Neural cell (in vitro differentiated cells): ENCODE measurements around the gene KCNJ8. TPM values are rescaled to one million over a fixed set of nuclear protein-coding genes. Genes with fewer than 3 reads are reported as not detected.
"Not testable (repeated sequence)": the region's sequence is repeated elsewhere in the genome, so short reads cannot be mapped to it uniquely, and the experiment has no call there.

Source experiments
- H2AFZ ChIP-seq: fragments of 200-600, 300-800 bp; sonication (generic), shearing (Covaris generic); 2 replicates; pipeline ENCODE4 v1.6.0; 2014; ENCODE audit warnings: low read depth, mild to moderate bottlenecking, antibody characterized with exemption, low read length, moderate library complexity
- H3F3A ChIP-seq: fragments of 200-600 bp; shearing (Covaris generic); 2 replicates; pipeline ENCODE4 v1.6.1; 2016; ENCODE audit warnings: mild to moderate bottlenecking, moderate library complexity, mixed read lengths, antibody characterized with exemption, low read length; ENCODE audit not compliant: insufficient read depth, poor library complexity, severe bottlenecking
- H3K27ac ChIP-seq: fragments of 200-600, 300-800 bp; sonication (generic), shearing (Covaris generic); 2 replicates; pipeline ENCODE4 v1.5.1; 2014; ENCODE audit warnings: mild to moderate bottlenecking, low read length, moderate library complexity
- H3K27me3 ChIP-seq: fragments of 300-800, 200-600 bp; sonication (generic), shearing (Covaris generic); 2 replicates; pipeline ENCODE4 v1.6.0; 2014; ENCODE audit warnings: mild to moderate bottlenecking, low read depth, low read length, moderate library complexity; ENCODE audit not compliant: insufficient read depth
- H3K36me3 ChIP-seq: fragments of 300-800, 200-600 bp; sonication (generic), shearing (Covaris generic); 2 replicates; pipeline ENCODE4 v1.5.1; 2014; ENCODE audit warnings: mild to moderate bottlenecking, antibody characterized with exemption, low read length, moderate library complexity; ENCODE audit not compliant: insufficient read depth
- H3K4me2 ChIP-seq: fragments of 300-800, 200-600 bp; sonication (generic), shearing (Covaris generic); 2 replicates; pipeline ENCODE4 v1.6.0; 2014; ENCODE audit warnings: mild to moderate bottlenecking, low read length
- H3K4me3 ChIP-seq: fragments of 300-800, 200-600 bp; sonication (generic), shearing (Covaris generic); 2 replicates; pipeline ENCODE4 v1.5.1; 2014; ENCODE audit warnings: mild to moderate bottlenecking, low read length, moderate library complexity
- H3K79me2 ChIP-seq: fragments of 200-600 bp; shearing (Covaris generic); replicated peaks from 2 replicates; pipeline ENCODE4 v1.6.0; 2014; ENCODE audit warnings: mild to moderate bottlenecking, low read length, moderate library complexity; ENCODE audit not compliant: insufficient read depth
- H3K9ac ChIP-seq: fragments of 300-800, 200-600 bp; sonication (generic), shearing (Covaris generic); 2 replicates; pipeline ENCODE4 v1.6.1; 2016; ENCODE audit warnings: mild to moderate bottlenecking, low read length, mixed read lengths
- H3K9me2 ChIP-seq: fragments of 200-600 bp; shearing (Covaris generic); 2 replicates; pipeline ENCODE4 v1.6.1; 2016; ENCODE audit warnings: mild to moderate bottlenecking, low read length, mixed read lengths; ENCODE audit not compliant: insufficient read depth
- H3K9me3 ChIP-seq: fragments of 200-600, 300-800 bp; sonication (generic), shearing (Covaris generic); 2 replicates; pipeline ENCODE4 v1.6.1; 2016; ENCODE audit warnings: mild to moderate bottlenecking, mixed run types, low read length, moderate library complexity, mixed read lengths
- H4K20me1 ChIP-seq: fragments of 200-600 bp; shearing (Covaris generic); 2 replicates; pipeline ENCODE4 v1.6.1; 2016; ENCODE audit warnings: mild to moderate bottlenecking, mixed run types; ENCODE audit not compliant: insufficient read depth
- CTCF ChIP-seq: fragments of 450-650 bp; IDR thresholded peaks from 2 replicates; pipeline ENCODE4 v1.5.1; 2014; ENCODE audit warnings: antibody characterized with exemption, mild to moderate bottlenecking, moderate library complexity; ENCODE audit not compliant: poor library complexity, severe bottlenecking
- EP300 ChIP-seq: fragments of 450-650 bp; conservative IDR thresholded peaks from 2 replicates; pipeline ENCODE4 v1.6.1; 2014; ENCODE audit warnings: antibody characterized with exemption, mild to moderate bottlenecking, moderate library complexity; ENCODE audit not compliant: poor library complexity, severe bottlenecking
- EZH2 ChIP-seq: fragments of 200-600, 300-800 bp; shearing (Covaris generic), sonication (generic); IDR thresholded peaks from 2 replicates; pipeline ENCODE4 v1.6.1; 2014; ENCODE audit warnings: antibody characterized with exemption, low read length, borderline replicate concordance, mild to moderate bottlenecking; ENCODE audit not compliant: insufficient read depth, poor library complexity, severe bottlenecking
- REST ChIP-seq: IDR thresholded peaks from 2 replicates; pipeline ENCODE4 v1.6.1; 2012; ENCODE audit warnings: borderline replicate concordance
- SMC3 ChIP-seq: fragments of 450-650 bp; conservative IDR thresholded peaks from 2 replicates; pipeline ENCODE4 v1.6.1; 2014; ENCODE audit warnings: antibody characterized with exemption, mild to moderate bottlenecking, moderate library complexity; ENCODE audit not compliant: poor library complexity
- TAF1 ChIP-seq: IDR thresholded peaks from 2 replicates; pipeline ENCODE4 v1.6.1; 2012; ENCODE audit warnings: low read depth
- polyA plus RNA-seq: library from polyadenylated mRNA; depleted of rRNA; stranded (reverse); fragments of >200 nt; gene quantifications from 2 replicates; pipeline ENCODE4 v1.2.3, GENCODE V29; 2014

KCNJ8 gene
- polyA plus RNA-seq, 1 donor from 2014 or later, result not detected

- Histone ChIP-seq H2AFZ (no peak overlapping the region), H3K79me2 (no peaks in the 10 kb centered on the region), H3K27me3 (no peaks in the 10 kb centered on the region), H3K4me3 (no peak overlapping the region), H4K20me1 (no peaks in the 10 kb centered on the region), H3K4me2 (no peak overlapping the region), H3F3A (no peaks in the 10 kb centered on the region), H3K9ac (no peak overlapping the region), H3K9me2 (no peaks in the 10 kb centered on the region), H3K9me3 (no peaks in the 10 kb centered on the region), H3K27ac (no peak overlapping the region), H3K36me3 (no peaks in the 10 kb centered on the region)
- TF ChIP-seq REST, result no peak
- no peak for TF ChIP-seq EP300
- no peak for TF ChIP-seq SMC3
- TF ChIP-seq TAF1, result no peak
- no peak for TF ChIP-seq CTCF
These were observed 39.2 kb upstream of the KCNJ8 start for GRCh38 chr12:21813751-21814150.

- no peaks in the 10 kb centered on the region for H3K9me3 ChIP-seq
- no peak overlapping the region for H2AFZ ChIP-seq
- no peaks in the 10 kb centered on the region for H4K20me1 ChIP-seq
- no peaks in the 10 kb centered on the region for H3K36me3 ChIP-seq
- no peaks in the 10 kb centered on the region for H3K27me3 ChIP-seq
- TF ChIP-seq EZH2, result no peak
- H3K4me3 ChIP-seq, result no peak overlapping the region
- H3K4me2 ChIP-seq, result no peak overlapping the region
- H3K9ac ChIP-seq, result no peak overlapping the region
- no peaks in the 10 kb centered on the region for H3K9me2 ChIP-seq
- H3K79me2 ChIP-seq, result no peaks in the 10 kb centered on the region
- no peaks in the 10 kb centered on the region for H3F3A ChIP-seq
- no peak overlapping the region for H3K27ac ChIP-seq
These were observed 38.6 kb upstream of the KCNJ8 start for GRCh38 chr12:21813125-21813524.

- not testable (repeated sequence) for H3K79me2 ChIP-seq, H3K27ac ChIP-seq, H3K36me3 ChIP-seq, H3K4me3 ChIP-seq, H3K9ac ChIP-seq, H4K20me1 ChIP-seq, H3K27me3 ChIP-seq, H3F3A ChIP-seq, H2AFZ ChIP-seq, H3K9me3 ChIP-seq, H3K4me2 ChIP-seq, H3K9me2 ChIP-seq
These were observed 37.8 kb upstream of the KCNJ8 start for GRCh38 chr12:21812340-21812739.
